Activated naive CD4-positive, alpha-beta T cell treated with anti-CD3 and anti-CD28 coated beads, Interleukin-2, amount 50 U/mL, for 72 hours (primary cell): ENCODE measurements around the gene GDE1. TPM values are rescaled to one million over a fixed set of nuclear protein-coding genes. Genes with fewer than 3 reads are reported as not detected.

Source experiments
- ATAC-seq, 2 donors: fragments of 150-1000 bp; cut with Tn5 transposase; 2 replicates each; pipeline ENCODE4 v1.10.0; 2021; ENCODE audit warnings: mild to moderate bottlenecking in 2 of 2, moderate library complexity in 2 of 2
- DNase-seq, 2 donors: peaks; one replicate each; pipeline ENCODE4 v3.0.0; 2021 to 2022; ENCODE audit warnings: low spot score in 2 of 2
- H3K27ac Mint-ChIP-seq, 2 donors: one replicate each; pipeline ENCODE4 v1.8.0; 2022; ENCODE audit warnings: mild to moderate bottlenecking in 2 of 2, mixed read lengths in 2 of 2
- H3K36me3 Mint-ChIP-seq, 2 donors: one replicate each; pipeline ENCODE4 v1.8.0; 2022; ENCODE audit warnings: mixed read lengths in 2 of 2
- H3K9me3 Mint-ChIP-seq, 2 donors: one replicate each; pipeline ENCODE4 v1.8.0; 2022; ENCODE audit warnings: mixed read lengths in 2 of 2
- total RNA-seq, 2 donors: library from RNA; stranded (reverse); gene quantifications; one replicate each; pipeline ENCODE4 v1.2.3, GENCODE V29; 2022

The GDE1 gene
- total RNA-seq, 2 donors from 2014 or later: 16.8 to 29.6 TPM

DNA sequence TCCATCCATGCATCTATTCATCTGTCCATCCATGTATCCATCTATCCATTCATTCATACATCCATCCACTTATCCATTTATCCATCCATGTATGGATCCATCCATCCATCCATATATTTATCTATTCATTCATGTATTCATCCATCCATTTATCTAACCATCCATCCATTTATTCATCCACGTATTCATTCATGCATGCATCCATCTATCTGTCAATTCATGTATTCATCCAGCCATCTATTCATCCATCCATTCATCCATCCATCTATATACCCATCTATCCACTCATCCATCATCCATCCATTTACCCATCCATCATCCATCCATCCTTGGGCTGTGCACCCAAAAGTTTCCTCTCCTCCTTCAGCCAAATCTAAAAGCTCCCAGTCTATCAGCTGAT, 43.4 kb downstream of the GDE1 start:
- Mint-ChIP-seq H3K36me3 (no peaks in the 10 kb centered on the region), H3K9me3 (no peaks in the 10 kb centered on the region), H3K27ac (no peak overlapping the region)
- ATAC-seq (no peak), DNase-seq (no peak)

DNA sequence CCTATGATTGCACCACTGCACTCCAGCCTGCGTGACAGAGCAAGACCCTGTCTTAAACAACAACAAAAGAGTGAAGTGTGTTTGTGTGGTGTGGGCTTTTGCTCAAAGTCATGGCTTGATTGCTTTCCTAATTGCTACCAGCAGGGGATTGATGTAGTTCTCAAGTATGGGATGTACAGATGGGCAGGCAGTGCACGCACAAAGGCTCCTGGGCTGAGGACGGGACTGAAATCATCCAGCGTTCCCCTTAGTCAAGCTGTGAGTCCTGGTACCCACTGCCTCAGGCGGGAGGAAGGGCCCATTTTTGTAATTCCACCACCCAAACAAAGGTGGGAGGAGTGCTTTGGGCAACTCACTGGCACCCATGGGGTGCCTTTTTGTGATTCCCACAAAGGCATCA, 47.3 kb downstream of the GDE1 start:
- ATAC-seq (no peak), DNase-seq (no peak)
- H3K9me3 Mint-ChIP-seq: no peaks in the 10 kb centered on the region
- no peak overlapping the region for H3K27ac Mint-ChIP-seq
- no peaks in the 10 kb centered on the region for H3K36me3 Mint-ChIP-seq

DNA sequence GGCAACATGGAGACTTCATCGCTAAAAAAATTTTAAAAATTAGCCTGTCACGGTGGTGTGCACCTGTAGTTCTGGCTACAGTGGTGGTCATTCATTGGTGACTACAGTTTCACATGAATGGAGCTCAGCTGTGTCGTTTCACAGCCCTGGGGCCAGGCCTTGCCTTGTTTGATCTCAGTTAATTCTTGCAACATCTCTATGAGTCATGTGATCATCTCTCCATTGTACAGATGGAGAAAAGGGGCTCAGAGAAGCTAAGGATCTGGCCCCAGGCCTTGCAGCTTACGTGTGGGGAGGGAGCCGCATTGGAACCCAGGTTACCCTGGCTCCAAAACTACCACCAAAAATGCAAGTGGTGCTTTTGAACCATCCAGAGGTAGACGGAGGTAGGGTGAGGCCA, 49.4 kb downstream of the GDE1 start:
- H3K36me3 Mint-ChIP-seq: no peaks in the 10 kb centered on the region

DNA sequence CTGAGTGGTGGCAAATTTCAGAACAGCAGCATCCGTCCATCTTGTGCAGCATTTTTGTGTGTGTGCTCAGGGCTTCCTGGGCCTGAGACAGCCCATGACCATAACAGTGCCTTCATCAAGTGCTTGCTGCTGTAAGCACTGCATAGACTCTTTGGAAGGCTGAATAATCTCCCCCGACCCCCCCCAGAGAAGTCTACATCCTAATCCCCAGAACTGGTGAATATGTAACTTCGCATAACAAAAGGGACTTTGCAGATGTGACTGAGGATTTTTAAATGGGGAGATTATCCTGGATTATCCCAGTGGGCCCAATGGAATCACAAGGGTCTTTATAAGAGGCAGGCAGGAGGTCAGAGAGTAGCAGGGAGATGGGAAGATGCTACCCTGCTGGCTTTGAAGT, 53.6 kb downstream of the GDE1 start:
- Mint-ChIP-seq H3K9me3 (no peaks in the 10 kb centered on the region), H3K36me3 (no peaks in the 10 kb centered on the region), H3K27ac (no peak overlapping the region)
- no peak for ATAC-seq
- no peak for DNase-seq

More for the DNA sequence above, 49.4 kb downstream of the GDE1 start:
- Mint-ChIP-seq H3K27ac (no peak overlapping the region), H3K9me3 (no peaks in the 10 kb centered on the region)
- ATAC-seq: no peak
- DNase-seq: no peak

DNA sequence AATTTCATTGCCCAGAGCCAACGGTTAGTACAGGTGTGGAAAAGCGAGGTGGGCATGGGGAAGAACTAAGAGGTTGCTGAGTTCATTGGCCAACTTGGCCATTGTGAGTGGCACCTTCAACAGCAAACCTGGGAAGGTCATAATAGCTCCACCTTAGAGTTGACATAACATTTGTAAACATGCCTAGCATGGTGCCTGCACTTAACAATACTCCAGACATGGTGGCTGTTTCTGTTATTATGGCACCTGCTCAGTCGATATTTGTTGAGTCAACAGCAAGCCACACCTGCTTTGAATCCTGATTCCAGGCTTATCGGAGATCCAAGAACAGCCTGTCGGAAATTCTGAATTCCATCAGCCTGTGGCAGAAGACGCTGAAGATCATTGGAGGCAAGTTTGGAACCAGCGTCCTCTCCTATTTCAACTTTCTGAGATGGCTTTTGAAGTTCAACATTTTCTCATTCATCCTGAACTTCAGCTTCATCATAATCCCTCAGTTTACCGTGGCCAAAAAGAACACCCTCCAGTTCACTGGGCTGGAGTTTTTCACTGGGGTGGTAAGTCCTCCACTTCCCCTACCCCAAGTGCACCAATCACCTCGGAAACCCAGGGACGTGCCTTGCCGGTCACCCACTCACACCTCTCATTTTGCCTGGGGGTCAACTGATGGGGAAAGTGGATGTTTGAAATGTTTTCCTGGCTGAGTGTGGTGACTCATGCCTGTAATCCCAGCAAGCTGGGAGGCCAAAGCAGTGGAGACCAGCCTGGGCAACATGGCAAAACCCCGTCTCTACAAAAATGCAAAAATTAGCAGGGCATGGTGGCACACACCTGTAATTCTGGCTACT, 58.2 kb downstream of the GDE1 start:
- Mint-ChIP-seq H3K36me3 (no peaks in the 10 kb centered on the region), H3K9me3 (no peaks in the 10 kb centered on the region), H3K27ac (no peak overlapping the region)
- DNase-seq (no peak), ATAC-seq (no peak)

DNA sequence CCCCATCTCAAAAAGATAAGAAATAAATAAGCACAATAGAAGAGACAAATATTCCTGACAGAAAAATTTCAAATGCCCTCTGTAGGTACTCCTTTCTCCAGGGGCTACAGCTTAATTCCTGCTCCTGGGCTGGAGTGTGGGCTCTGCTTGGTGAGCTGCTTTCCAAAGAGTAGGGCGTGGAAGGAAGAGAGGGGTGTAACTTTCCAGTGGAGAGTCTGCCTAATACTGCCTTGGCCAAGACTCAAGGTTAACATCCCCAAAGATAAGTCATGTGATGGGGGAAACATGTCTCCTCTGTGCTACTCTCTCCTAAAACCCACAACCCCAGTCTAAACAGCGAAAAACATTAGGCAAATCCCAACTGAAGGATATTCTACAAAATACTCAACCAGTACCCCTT, 61.5 kb downstream of the GDE1 start:
- H3K27ac Mint-ChIP-seq: no peak overlapping the region
- H3K9me3 Mint-ChIP-seq: no peaks in the 10 kb centered on the region
- ATAC-seq (no peak), DNase-seq (no peak)
- no peaks in the 10 kb centered on the region for H3K36me3 Mint-ChIP-seq

DNA sequence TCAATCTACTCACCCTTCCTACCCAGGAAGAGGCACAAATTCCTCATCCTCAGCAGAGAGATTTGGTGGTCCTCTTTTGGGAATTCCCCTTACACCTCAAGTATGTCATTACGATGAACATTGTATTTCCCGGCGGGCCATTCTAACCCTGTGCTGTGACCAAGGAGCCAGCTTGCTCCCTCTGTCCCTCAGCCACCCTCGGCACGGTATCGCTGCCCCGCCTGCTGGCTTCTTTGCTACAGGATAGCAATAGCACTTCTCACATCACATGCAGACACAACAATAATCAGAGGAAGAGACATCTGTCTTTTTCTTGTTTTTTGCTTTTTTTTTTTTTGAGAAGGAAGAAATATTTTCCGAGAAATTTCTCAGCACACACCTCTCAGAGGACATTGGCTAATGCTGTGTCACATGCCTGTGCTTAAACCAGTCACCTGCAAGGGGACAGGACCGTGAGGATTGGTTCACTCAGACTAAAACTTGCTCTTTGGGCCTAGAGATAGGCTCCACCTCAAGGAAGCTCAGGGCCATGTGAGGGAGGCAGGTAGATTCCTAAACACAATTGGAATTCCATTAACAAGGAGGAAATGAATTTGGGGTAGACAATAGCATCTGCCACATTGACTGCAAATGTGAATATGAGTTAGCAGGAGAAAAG, 63.0 kb downstream of the GDE1 start:
- ATAC-seq (no peak), DNase-seq (no peak)
- H3K27ac Mint-ChIP-seq: no peak overlapping the region
- H3K9me3 Mint-ChIP-seq: no peaks in the 10 kb centered on the region
- no peaks in the 10 kb centered on the region for H3K36me3 Mint-ChIP-seq

Other genes with a start within 250 kb of the GDE1 start
- not detected for gene CLEC19A, start 236.4 kb downstream of the GDE1 start, total RNA-seq
- gene TMC5, start 104.2 kb downstream of the GDE1 start, total RNA-seq: not detected
- 10 to 100 TPM; 29.3 to 49.7 TPM for gene CCP110, start 1.8 kb upstream of the GDE1 start, total RNA-seq
- 10 to 100 TPM; 47.5 to 49.0 TPM for gene VPS35L, start 33.6 kb upstream of the GDE1 start, total RNA-seq
- 10 to 100 TPM; 18.7 to 23.6 TPM for gene KNOP1, start 196.1 kb upstream of the GDE1 start, total RNA-seq
- gene IQCK, start 196.2 kb upstream of the GDE1 start, total RNA-seq: 1 to 10 TPM; 2.3 TPM